GM12891 (cell line): ENCODE measurements around the gene CDC25B.

Experiments used
- DNase-seq: peaks from one replicate; pipeline ENCODE4 v3.0.0; 2011; ENCODE audit warnings: low spot score; ENCODE audit not compliant: insufficient read length
- FAIRE-seq: peaks from 2 replicates; lab custom pipeline; 2011; peaks lifted over from hg19 to GRCh38; lab: Jason Lieb, UNC
- PAX5 ChIP-seq: IDR thresholded peaks from 2 replicates; pipeline ENCODE4 v1.6.1; 2011; ENCODE audit warnings: low read length, moderate library complexity, mild to moderate bottlenecking; ENCODE audit not compliant: insufficient read depth, severe bottlenecking
- POLR2A ChIP-seq: IDR thresholded peaks from 2 replicates; pipeline ENCODE4 v1.6.1; 2011; ENCODE audit warnings: low read depth, low read length, control low read depth
- POLR2AphosphoS5 ChIP-seq: IDR thresholded peaks from 2 replicates; pipeline ENCODE4 v1.6.1; 2011; ENCODE audit warnings: low read depth, low read length, control low read depth
- POU2F2 ChIP-seq: IDR thresholded peaks from 2 replicates; pipeline ENCODE4 v1.6.1; 2011; ENCODE audit warnings: low read depth, mild to moderate bottlenecking, control low read depth, low read length, moderate library complexity
- SPI1 ChIP-seq: IDR thresholded peaks from 2 replicates; pipeline ENCODE4 v1.6.1; 2011; ENCODE audit warnings: low read depth, low read length, control low read depth
- TAF1 ChIP-seq: IDR thresholded peaks from 2 replicates; pipeline ENCODE4 v1.6.1; 2011; ENCODE audit warnings: low read depth, low read length, control low read depth

Gene CDC25B

GRCh38 chr20:3802524-3803239 is 6.6 kb downstream of the CDC25B start:
- DNase-seq (no peak), FAIRE-seq (peak; percentile 16)
- TF ChIP-seq SPI1 (peak; percentile 47), PAX5 (no peak)

GRCh38 chr20:3803289-3803688 is 7.2 kb downstream of the CDC25B start:
- TF ChIP-seq SPI1, result no peak
- TF ChIP-seq TAF1, result no peak
- TF ChIP-seq POLR2A, result no peak
- no peak for TF ChIP-seq POLR2AphosphoS5
- TF ChIP-seq POU2F2, result no peak
- no peak for TF ChIP-seq PAX5
- FAIRE-seq (no peak), DNase-seq (no peak)

- TF ChIP-seq POU2F2 (no peak), TAF1 (no peak), PAX5 (no peak), SPI1 (no peak), POLR2AphosphoS5 (no peak), POLR2A (no peak)
- DNase-seq, result no peak
- no peak for FAIRE-seq
These were observed 7.7 kb downstream of the CDC25B start for GRCh38 chr20:3803854-3804253.

- no peak for FAIRE-seq
- no peak for DNase-seq
These were observed 8.2 kb downstream of the CDC25B start for GRCh38 chr20:3804254-3804751.

GRCh38 chr20:3804781-3805180 is 8.7 kb downstream of the CDC25B start:
- TF ChIP-seq TAF1 (no peak), PAX5 (no peak), SPI1 (no peak), POLR2AphosphoS5 (no peak), POLR2A (no peak), POU2F2 (no peak)
- DNase-seq (no peak), FAIRE-seq (no peak)

More at GRCh38 chr20:3804254-3804751, 8.2 kb downstream of the CDC25B start:
- no peak for TF ChIP-seq POU2F2
- TF ChIP-seq POLR2A, result no peak
- no peak for TF ChIP-seq SPI1
- TF ChIP-seq PAX5, result no peak
- no peak for TF ChIP-seq TAF1
- no peak for TF ChIP-seq POLR2AphosphoS5

GRCh38 chr20:3808544-3808943 is 12.4 kb downstream of the CDC25B start:
- TF ChIP-seq POLR2AphosphoS5 (no peak), POLR2A (no peak), SPI1 (no peak), TAF1 (no peak), PAX5 (no peak), POU2F2 (no peak)
- no peak for FAIRE-seq
- no peak for DNase-seq

GRCh38 chr20:3811467-3812258 is 15.6 kb downstream of the CDC25B start:
- FAIRE-seq (no peak), DNase-seq (no peak)
- TF ChIP-seq POU2F2, result no peak
- TF ChIP-seq POLR2AphosphoS5, result no peak
- TF ChIP-seq PAX5, result no peak
- TF ChIP-seq TAF1, result no peak
- no peak for TF ChIP-seq POLR2A
- no peak for TF ChIP-seq SPI1

GRCh38 chr20:3812259-3812681 is 16.2 kb downstream of the CDC25B start:
- FAIRE-seq (no peak), DNase-seq (no peak)
- TF ChIP-seq PAX5 (no peak), POU2F2 (no peak), POLR2AphosphoS5 (no peak), POLR2A (no peak), SPI1 (no peak), TAF1 (no peak)

- no peak for TF ChIP-seq POU2F2
- TF ChIP-seq PAX5, result no peak
- no peak for TF ChIP-seq TAF1
- no peak for TF ChIP-seq SPI1
- no peak for TF ChIP-seq POLR2A
- TF ChIP-seq POLR2AphosphoS5, result no peak
- FAIRE-seq (no peak), DNase-seq (no peak)
These were observed 17.1 kb downstream of the CDC25B start for GRCh38 chr20:3812975-3813847.

GRCh38 chr20:3813848-3814581 is 17.9 kb downstream of the CDC25B start:
- DNase-seq (no peak), FAIRE-seq (no peak)
- TF ChIP-seq SPI1, result no peak
- TF ChIP-seq POU2F2, result no peak
- no peak for TF ChIP-seq POLR2A
- no peak for TF ChIP-seq TAF1
- no peak for TF ChIP-seq POLR2AphosphoS5
- TF ChIP-seq PAX5, result no peak
